GM18868 (cell line): ENCODE results near the gene TFDP1.

ENCODE experiments used
- ATAC-seq: cut with Tn5 transposase; IDR thresholded peaks from one replicate; pipeline ENCODE4 v1.9.1; 2021; ENCODE audit warnings: mild to moderate bottlenecking, moderate library complexity; ENCODE audit not compliant: unreplicated experiment

TFDP1 gene

DNA sequence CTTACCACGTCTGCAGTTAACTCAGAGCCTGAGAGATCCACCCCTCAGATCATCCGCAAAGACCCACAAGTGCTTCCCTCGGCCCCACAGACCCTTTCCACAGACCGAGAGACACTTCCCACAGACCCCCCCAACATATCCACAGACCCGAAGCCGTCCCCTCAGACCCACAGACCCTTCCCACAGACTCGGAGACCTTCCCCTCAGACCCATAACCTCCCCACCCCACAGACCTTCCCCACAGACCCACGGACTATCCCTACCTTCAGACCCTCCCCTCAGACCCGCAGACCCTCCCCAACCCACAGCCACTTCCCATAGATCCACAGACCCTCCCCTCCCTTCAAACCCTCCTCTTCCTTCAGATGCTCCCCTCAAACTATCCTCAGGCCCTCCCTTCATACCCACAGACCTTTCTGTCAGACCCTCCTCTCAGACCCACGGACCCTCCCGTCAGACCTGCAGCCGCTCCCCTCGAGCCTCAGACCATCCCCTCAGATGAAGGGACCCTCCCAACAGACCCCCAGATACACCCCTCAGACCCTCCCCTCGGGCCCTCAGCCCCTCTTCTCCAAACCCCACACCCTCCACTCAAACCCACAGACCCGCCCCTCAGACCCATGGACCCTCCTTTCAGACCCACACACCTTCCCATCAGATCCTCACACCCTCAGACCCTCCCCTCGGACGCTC lies 20.1 kb upstream of the TFDP1 start:
- ATAC-seq = no peak

GRCh38 chr13:113565526-113566226 lies 18.9 kb upstream of the TFDP1 start:
- ATAC-seq = no peak

DNA sequence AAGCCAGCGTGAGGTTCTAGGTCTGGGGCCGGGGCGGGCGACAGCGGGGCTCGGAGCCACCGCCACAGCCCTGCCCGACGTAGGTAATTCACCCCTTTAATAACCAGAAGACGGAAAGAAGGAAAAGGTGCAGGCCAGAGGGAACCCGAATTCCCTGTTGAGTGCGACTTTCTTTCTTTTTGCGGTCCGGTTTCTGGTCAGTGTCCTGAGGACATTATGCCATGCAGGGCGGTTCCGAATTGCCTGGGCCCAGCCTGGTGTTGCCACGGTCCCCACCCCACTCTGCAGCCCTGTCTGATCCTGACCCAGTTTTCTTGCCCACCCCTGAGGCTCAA lies 18.4 kb upstream of the TFDP1 start:
- no peak for ATAC-seq

GRCh38 chr13:113567681-113568080 lies 16.9 kb upstream of the TFDP1 start:
- no peak for ATAC-seq

DNA sequence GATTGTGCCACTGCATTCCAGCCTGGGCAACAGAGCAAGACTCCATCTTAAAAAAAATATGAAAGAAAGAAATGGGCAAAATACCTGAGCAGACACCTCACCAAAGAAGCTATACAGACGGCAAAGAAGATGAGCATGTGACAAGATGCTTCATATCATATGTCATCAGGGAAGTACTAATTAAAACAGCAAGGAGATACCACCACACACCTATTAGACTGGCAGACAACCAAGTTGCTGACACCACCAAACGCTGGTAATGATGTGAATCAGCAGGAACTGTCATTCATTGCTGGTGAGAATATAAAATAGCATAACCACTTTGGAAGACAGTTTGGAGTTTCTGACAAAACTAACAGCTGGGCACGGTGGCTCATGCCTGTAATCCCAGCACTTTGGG lies 11.5 kb upstream of the TFDP1 start:
- no peak for ATAC-seq

- no peak for ATAC-seq
These were observed 8.0 kb upstream of the TFDP1 start for GRCh38 chr13:113576597-113576996.

DNA sequence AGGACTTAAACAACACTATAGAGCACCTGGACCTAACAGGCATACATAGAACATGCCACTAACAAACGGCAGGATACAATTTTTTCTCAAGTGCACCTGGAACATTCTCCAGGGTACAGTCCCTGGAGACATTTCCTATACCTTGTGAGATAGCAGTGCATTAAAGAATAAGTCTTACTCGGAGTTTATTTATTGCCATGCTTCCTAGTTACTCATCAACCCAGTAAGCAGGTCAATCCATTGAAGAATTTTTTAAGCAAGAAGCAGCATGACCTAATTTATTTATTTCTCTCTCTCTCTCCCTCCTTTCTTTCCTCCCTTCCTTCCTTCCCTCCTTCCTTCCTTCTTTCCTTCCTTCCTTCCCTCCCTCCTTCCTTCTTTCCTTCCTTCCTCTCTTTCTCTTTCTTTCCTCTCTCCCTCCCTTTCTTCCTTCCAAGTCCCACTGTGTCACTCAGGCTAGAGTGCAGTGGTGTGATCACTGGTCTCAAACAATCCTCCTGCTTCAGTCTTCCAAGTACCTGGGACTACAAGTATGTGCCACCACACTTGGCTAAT lies 6.6 kb upstream of the TFDP1 start:
- ATAC-seq = no peak

DNA sequence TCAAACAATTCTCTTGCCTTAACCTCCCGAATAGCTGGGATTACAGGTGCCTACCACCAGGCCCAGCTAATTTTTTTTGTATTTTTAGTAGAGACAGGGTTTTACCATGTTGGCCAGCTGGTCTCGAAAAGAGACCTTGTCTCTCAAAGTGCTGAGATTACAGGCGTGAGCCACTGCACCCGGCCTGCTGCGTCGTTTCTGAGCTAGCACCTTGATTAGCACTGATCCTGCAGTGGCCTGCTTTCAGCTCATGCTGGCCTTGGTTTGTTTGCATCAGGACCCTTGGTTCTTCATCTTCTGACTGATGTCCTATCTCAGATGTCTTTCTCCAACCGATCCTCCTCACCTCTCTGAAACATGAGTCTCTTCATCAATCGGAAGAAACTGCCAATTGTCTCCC lies 4.9 kb upstream of the TFDP1 start:
- no peak for ATAC-seq

DNA sequence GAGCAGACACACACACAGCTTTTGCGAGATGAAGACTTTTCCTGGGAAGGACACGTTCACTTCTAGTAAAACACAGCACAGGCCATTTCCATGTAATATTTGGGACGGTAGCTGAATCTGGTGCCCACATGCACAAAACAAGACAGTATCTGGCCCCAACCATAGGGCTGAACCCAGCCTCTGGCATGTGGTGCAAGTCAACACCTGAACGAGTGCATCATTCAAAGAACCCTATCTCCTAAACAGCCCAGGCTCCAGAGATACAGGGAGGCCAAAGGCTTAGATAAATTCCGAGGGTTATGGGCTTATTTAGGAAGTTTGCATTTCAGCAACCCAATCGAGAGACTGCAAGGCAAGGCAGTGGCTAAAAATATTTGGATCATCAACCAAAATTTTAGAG lies 2.7 kb upstream of the TFDP1 start:
- ATAC-seq = no peak

DNA sequence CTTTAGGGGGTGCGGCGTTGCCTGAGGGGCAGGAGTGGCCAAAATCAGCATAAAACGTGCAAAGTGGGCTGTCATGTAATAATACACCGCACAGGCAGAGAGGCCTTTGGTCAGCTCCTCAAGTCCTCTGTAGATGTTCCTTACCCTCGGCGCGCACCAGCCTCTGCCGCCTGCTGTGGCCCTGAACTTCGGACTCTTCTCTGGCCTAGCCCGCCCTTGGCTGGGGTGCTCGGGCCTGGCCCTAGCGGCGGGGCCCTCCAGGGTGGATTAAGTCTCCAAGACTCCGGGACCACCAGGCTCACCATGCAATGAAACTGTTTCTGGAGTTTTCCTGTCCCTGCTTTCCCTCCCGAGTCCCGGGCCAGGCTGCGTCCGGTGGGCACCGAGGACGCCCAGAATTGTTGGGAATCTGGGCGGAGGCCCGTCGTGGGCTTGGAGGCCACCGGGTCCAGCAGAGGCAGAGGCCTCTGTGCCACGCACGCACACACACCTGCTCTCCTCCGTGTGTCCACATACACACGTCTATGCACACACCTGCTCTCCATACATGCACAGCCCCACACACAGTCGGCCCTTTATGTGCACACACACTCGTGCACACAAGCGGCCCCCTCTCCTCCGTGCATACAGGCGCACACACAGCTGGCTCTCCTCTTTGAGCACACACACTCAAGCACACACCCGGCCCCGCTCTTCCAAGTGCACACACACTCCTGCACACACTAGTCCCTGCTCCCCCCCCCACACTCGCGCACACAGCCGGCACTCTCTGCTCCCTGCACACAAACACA lies 1.5 kb upstream of the TFDP1 start:
- no peak for ATAC-seq

GRCh38 chr13:113584870-113585671 lies 518 bp downstream of the TFDP1 start:
- peak; percentile 45 for ATAC-seq

DNA sequence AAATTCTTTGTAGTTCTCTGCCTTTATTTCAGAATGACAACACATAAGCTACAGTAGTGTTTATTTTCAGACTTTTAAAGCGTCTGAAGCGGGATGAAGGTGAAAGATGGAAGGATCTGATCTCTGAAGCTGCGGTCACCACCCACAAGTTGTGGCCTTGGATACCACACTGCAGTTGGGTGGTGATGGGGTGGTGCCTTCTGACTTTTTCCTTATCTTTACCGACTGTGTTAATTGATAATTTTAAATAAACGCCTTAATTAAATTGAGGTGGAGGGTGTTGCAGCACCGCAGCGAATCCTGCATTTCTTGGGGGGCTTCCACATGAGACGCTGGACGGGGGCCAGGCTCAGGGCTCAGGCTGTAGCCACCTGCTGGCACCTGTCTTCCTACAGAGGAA lies 1.3 kb downstream of the TFDP1 start:
- ATAC-seq = no peak

DNA sequence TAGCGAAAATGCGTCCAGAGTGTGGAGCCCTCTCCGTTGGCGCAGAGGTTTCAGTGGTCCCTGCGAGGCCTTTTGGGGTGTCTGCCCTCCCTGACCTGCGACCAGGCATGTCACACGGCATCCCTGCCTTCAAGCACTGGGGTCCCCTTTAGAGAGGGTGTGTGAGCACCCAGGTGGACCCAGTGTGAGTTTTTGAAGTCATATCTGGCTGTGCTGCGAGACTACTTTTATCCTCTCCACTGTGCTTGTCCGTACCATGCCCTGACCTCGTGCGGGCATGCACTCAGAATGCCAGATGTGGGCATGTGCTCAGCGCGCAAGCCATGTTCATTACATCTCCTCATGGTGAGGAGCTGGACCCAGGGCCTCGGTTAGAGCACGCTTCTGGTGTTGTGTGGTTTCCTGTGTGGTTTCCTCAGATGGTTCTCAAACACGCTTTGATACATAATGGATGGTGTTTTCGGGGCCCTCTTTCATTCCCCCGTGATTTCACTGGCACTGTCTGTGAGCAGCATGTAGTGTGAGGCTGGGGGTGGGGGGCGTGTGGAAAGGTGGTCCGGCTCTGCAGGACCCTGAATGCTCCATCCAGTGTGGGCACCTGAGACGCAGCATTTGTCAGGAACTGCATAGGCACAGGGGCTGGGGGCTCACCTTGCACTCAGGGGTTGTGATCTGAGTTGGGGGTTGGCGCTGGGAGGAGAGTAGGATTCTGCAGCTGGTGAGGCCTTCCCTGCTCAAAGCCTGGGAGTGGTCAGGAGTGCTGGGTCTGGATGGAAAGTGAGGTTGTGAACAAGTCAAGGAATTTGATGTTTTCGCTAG lies 2.3 kb downstream of the TFDP1 start:
- no peak for ATAC-seq

GRCh38 chr13:113588394-113589111 lies 4.0 kb downstream of the TFDP1 start:
- ATAC-seq = no peak

DNA sequence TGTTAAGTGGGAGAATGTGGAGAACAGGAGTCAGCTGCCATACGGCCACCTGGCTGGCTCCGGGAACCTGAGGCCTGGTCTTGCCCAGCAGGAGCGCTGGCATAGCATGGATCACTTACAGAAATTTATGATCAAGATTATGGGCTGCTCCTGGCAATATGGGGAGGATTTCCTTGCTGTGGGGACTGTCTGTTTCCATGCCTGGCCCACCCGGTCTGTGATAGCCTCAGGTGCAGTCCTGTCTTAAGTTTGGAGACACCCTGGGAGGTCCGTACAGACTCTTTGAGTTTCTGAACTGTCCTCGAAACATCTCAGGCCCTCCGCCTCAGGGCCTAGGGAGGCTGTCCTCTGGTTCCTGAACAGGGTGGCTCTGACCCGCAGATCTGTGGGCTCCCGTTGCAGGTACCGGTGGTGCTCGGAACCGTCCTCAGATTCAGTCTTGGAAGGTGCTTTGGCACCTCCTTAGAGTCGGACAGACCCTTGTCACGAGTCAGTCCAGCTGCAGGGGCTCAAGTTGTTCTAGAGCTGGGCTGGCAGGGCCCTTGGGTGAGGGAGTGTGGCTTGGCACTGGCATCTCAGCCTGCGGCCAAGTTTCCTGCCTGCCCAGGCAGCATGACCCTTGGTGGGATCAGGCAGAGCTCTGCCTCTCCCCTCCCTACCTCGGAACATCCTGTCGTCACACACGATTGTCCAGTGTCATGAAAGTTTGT lies 4.9 kb downstream of the TFDP1 start:
- no peak for ATAC-seq

GRCh38 chr13:113589961-113590339 lies 5.4 kb downstream of the TFDP1 start:
- ATAC-seq = no peak

DNA sequence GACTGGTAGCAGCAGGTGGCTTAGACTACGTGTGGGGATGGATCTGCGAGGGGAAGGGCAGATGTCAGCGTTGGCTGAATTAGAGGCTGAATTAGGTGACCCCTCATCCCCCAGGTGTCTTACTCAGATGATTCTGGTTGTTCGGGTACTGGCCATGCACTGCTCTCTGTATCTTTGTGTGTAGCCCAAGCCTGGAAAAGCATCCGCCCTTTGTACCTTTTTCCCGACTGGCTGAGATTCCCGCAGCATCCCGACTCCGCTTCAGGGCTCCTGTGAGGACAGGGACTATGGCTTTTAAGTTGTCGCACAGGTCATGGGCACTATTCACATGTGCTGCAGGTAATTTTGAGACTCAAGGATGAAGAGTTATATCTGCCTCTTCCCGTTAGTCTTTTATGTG lies 7.2 kb downstream of the TFDP1 start:
- ATAC-seq = no peak

GRCh38 chr13:113592571-113592970 lies 8.0 kb downstream of the TFDP1 start:
- ATAC-seq = no peak
